ENCODE measurements around the gene IGF2R.

The IGF2R gene

GRCh38 chr6:160022793-160023192 lies 53.9 kb downstream of the IGF2R start:
- H3K4me3 ChIP-seq (ENCODE audit: low read depth, low read length), result no peak overlapping the region
- TF ChIP-seq CTCF (IDR thresholded peaks at IDR 0.05; ENCODE audit: low read depth, low read length, missing control alignments), result no peak
- DNase-seq (ENCODE audit: low read depth), result no peak

- DNase-seq (ENCODE audit: low read depth), result no peak
- no peak for TF ChIP-seq CTCF (IDR thresholded peaks at IDR 0.05; ENCODE audit: low read depth, low read length, missing control alignments)
- no peak overlapping the region for H3K4me3 ChIP-seq (ENCODE audit: low read depth, low read length)
Measured at GRCh38 chr6:160024152-160024551, 55.3 kb downstream of the IGF2R start.

GRCh38 chr6:160027076-160027475 lies 58.2 kb downstream of the IGF2R start:
- no peak for TF ChIP-seq CTCF (IDR thresholded peaks at IDR 0.05; ENCODE audit: low read depth, low read length, missing control alignments)
- H3K4me3 ChIP-seq (ENCODE audit: low read depth, low read length), result no peak overlapping the region
- DNase-seq (ENCODE audit: low read depth), result no peak

GRCh38 chr6:160027931-160028330 lies 59.0 kb downstream of the IGF2R start:
- DNase-seq (ENCODE audit: low read depth), result no peak
- no peak overlapping the region for H3K4me3 ChIP-seq (ENCODE audit: low read depth, low read length)
- TF ChIP-seq CTCF (IDR thresholded peaks at IDR 0.05; ENCODE audit: low read depth, low read length, missing control alignments), result no peak

GRCh38 chr6:160028487-160029275 lies 59.8 kb downstream of the IGF2R start:
- H3K4me3 ChIP-seq (ENCODE audit: low read depth, low read length), result no peak overlapping the region
- TF ChIP-seq CTCF (IDR thresholded peaks at IDR 0.05; ENCODE audit: low read depth, low read length, missing control alignments), result no peak
- no peak for DNase-seq (ENCODE audit: low read depth)

- TF ChIP-seq CTCF (IDR thresholded peaks at IDR 0.05; ENCODE audit: low read depth, low read length, missing control alignments), result no peak
- DNase-seq (ENCODE audit: low read depth), result no peak
Measured at GRCh38 chr6:160029525-160029924, 60.6 kb downstream of the IGF2R start.

GRCh38 chr6:160030103-160030502 lies 61.2 kb downstream of the IGF2R start:
- TF ChIP-seq CTCF (IDR thresholded peaks at IDR 0.05; ENCODE audit: low read depth, low read length, missing control alignments), result no peak
- no peak overlapping the region for H3K4me3 ChIP-seq (ENCODE audit: low read depth, low read length)
- DNase-seq (ENCODE audit: low read depth), result no peak

More at GRCh38 chr6:160029525-160029924, 60.6 kb downstream of the IGF2R start:
- no peak overlapping the region for H3K4me3 ChIP-seq (ENCODE audit: low read depth, low read length)

All from GM12864 (cell line).